ENCODE measurements around the gene PLLP. TPM values are rescaled to one million over a fixed set of nuclear protein-coding genes. Genes with fewer than 3 reads are reported as not detected.
"Not testable (repeated sequence)": the region's sequence is repeated elsewhere in the genome, so short reads cannot be mapped to it uniquely, and the experiment has no call there.

PLLP gene
- total and polyA plus RNA-seq, 5 experiments from 2014 or later, result 3.5 to 8.8 (median 4.9) TPM

- POLR2A ChIA-PET, result interaction anchor here (0.6 to 7.3 kb wide), 5 partner anchors 11 to 182 kb away, joined by 3 to 55 read pairs (median 3); partner anchors contain the start of genes CIAPIN1 and COQ9
- peak overlapping the region in 3 of 10 donors; percentile 1 to 24 (median 13) for H3K27ac Mint-ChIP-seq
- ATAC-seq (no peak), DNase-seq (no peak)
- no peaks in the 10 kb centered on the region for H3K36me3 Mint-ChIP-seq
- H3K27me3 Mint-ChIP-seq, result peaks cover 0 to 8% (median 0%) of the 10 kb centered on the region in 5 donors
- no peaks in the 10 kb centered on the region for H3K9me3 Mint-ChIP-seq
- H3K4me3 Mint-ChIP-seq, result peak overlapping the region in 1 of 10 donors; percentile 16
- peaks cover 22 to 69% (median 57%) of the 10 kb centered on the region in 4 donors for H3K4me1 Mint-ChIP-seq
Measured at GRCh38 chr16:57279780-57280638, 4.5 kb downstream of the PLLP start.

DNA sequence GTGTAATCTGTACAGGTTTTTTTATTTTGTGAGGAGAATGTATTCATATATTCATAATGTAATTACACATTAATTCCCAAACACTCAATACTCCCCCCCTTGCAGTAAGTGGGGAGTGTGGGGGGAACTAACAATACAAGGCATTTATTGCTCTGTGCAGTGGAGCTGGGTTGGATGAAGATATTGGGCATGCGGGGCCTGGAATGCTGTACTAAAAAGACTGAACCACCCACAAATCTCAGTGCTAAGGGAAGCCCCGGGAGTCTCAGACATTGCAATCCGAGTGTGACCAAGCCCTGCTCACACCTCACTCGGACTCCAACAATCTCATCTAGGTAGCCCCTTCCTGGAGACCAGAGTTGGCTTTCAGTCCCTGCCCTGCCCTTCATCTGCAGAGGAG lies 6.0 kb downstream of the PLLP start:
- ATAC-seq (no peak), DNase-seq (no peak)
- no peaks in the 10 kb centered on the region for H3K36me3 Mint-ChIP-seq
- peak overlapping the region in 1 of 10 donors; percentile 44 for H3K27ac Mint-ChIP-seq
- H3K4me3 Mint-ChIP-seq, result peak overlapping the region in 1 of 10 donors; percentile 10
- no peaks in the 10 kb centered on the region for H3K9me3 Mint-ChIP-seq
- peaks cover 0 to 4% (median 0%) of the 10 kb centered on the region in 5 donors for H3K27me3 Mint-ChIP-seq
- POLR2A ChIA-PET, result interaction anchor here (1.4 to 7.3 kb wide), 2 partner anchors 10 to 13 kb away, joined by 5 to 55 read pairs; no protein-coding TSS in a partner anchor
- H3K4me1 Mint-ChIP-seq, result peaks cover 18 to 65% (median 49%) of the 10 kb centered on the region in 4 donors

DNA sequence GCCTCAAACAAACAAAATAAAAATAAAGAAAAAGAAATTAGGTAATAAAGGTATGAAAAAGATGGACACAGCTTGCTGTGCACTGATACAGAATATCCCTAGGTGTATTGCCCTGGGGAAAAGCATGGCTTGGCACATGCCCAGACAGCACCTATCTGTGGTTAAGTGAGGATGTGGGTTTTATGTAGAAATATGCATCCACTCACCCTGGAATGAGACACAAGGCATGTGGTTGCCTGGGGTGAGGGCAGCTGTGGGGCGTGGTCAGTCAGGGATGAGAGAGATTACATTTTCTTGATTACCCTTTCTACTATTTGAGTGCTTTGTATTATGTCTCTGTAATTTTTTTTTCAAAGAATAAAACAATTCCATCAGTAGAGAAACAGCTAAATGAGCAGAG lies 6.9 kb downstream of the PLLP start:
- POLR2A ChIA-PET, result interaction anchor here (0.9 to 7.3 kb wide), 5 partner anchors 9 to 32 kb away, joined by 3 to 55 read pairs (median 4); partner anchors contain the start of gene ARL2BP
- peak overlapping the region; percentile 29 to 85 (median 74) for H3K4me3 Mint-ChIP-seq
- ATAC-seq (peak; percentile 92 to 98), DNase-seq (peak in 9 of 10 donors; percentile 35 to 79 (median 60))
- H3K27me3 Mint-ChIP-seq, result peaks cover 0 to 2% (median 0%) of the 10 kb centered on the region in 5 donors
- H3K4me1 Mint-ChIP-seq, result peaks cover 15 to 58% (median 44%) of the 10 kb centered on the region in 4 donors
- no peaks in the 10 kb centered on the region for H3K9me3 Mint-ChIP-seq
- peak overlapping the region; percentile 28 to 87 (median 66) for H3K27ac Mint-ChIP-seq
- no peaks in the 10 kb centered on the region for H3K36me3 Mint-ChIP-seq

- peak overlapping the region in 3 of 10 donors; percentile 6 to 56 (median 28) for H3K4me3 Mint-ChIP-seq
- no peak for ATAC-seq
- POLR2A ChIA-PET, result interaction anchor here (0.7 to 1.4 kb wide), 2 partner anchors 21 to 528 kb away, joined by 3 to 6 read pairs; no protein-coding TSS in a partner anchor
Measured at GRCh38 chr16:57276596-57276995, 7.9 kb downstream of the PLLP start.

GRCh38 chr16:57275946-57276345 lies 8.5 kb downstream of the PLLP start:
- not testable (repeated sequence) for ATAC-seq
- POLR2A ChIA-PET, result interaction anchor here (0.7 to 2.2 kb wide), 3 partner anchors 10 to 527 kb away, joined by 3 to 6 read pairs (median 4); no protein-coding TSS in a partner anchor

More at GRCh38 chr16:57276596-57276995, 7.9 kb downstream of the PLLP start:
- DNase-seq, result no peak
- Mint-ChIP-seq H3K36me3 (no peaks in the 10 kb centered on the region), H3K27ac (peak overlapping the region in 5 of 10 donors; percentile 22 to 61 (median 41)), H3K27me3 (no peaks in the 10 kb centered on the region), H3K9me3 (no peaks in the 10 kb centered on the region), H3K4me1 (peaks cover 15 to 55% (median 45%) of the 10 kb centered on the region in 4 donors)

DNA sequence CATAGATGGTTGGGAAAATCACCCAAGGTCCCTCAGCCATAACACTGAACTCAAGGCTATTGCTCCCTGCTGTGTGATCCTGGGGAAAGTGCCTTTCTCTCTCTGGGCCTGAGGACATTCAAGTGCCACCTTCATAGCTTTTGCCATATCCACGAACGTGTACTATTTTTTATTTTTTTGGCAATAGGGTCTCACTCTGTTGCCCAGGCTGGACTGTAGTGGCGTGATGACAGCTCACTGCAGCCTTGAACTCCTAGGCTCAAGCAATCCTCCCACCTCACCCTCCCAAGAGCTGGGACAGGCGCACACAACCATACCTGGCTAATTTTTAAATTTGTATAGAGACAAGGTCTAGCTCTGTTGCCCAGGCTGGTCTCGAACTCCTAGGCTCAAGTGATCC lies 10.6 kb downstream of the PLLP start:
- Mint-ChIP-seq H3K36me3 (no peaks in the 10 kb centered on the region), H3K27me3 (no peaks in the 10 kb centered on the region), H3K4me3 (no peak overlapping the region), H3K27ac (no peak overlapping the region), H3K4me1 (peaks cover 9 to 42% (median 37%) of the 10 kb centered on the region in 4 donors), H3K9me3 (no peaks in the 10 kb centered on the region)
- ATAC-seq (no peak), DNase-seq (no peak)
- POLR2A ChIA-PET, result no interaction called here

More at GRCh38 chr16:57275946-57276345, 8.5 kb downstream of the PLLP start:
- peaks cover 16 to 51% (median 44%) of the 10 kb centered on the region in 4 donors for H3K4me1 Mint-ChIP-seq
- H3K27me3 Mint-ChIP-seq, H3K9me3 Mint-ChIP-seq, H3K36me3 Mint-ChIP-seq, H3K4me3 Mint-ChIP-seq, H3K27ac Mint-ChIP-seq, DNase-seq: not testable (repeated sequence)

DNA sequence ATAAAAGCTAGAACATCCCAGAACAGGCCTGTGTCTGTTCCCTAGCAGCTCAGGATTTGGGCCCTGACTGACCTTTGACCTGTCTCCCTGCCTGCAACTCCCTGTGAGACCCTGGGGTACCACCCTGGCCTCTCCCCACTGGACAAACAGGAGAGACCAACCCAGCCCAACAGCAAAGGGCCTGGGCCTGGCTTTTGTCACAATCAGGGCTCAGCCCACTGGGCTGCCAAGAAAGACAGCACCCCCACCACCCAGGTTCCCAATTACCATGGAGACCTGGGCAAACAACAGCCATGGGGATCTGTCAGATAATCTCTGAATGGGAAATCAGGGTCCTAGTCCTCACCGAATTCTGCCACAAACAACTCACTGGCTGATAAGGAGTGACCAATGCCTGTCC lies 11.1 kb downstream of the PLLP start:
- Mint-ChIP-seq H3K4me1 (peaks cover 11 to 43% (median 38%) of the 10 kb centered on the region in 4 donors), H3K4me3 (no peak overlapping the region), H3K27ac (no peak overlapping the region), H3K9me3 (no peaks in the 10 kb centered on the region), H3K36me3 (no peaks in the 10 kb centered on the region), H3K27me3 (no peaks in the 10 kb centered on the region)
- no peak for DNase-seq
- no peak for ATAC-seq
- POLR2A ChIA-PET, result no interaction called here

- no peaks in the 10 kb centered on the region for H3K27me3 Mint-ChIP-seq
Measured at GRCh38 chr16:57271867-57272495, 12.5 kb downstream of the PLLP start.

GRCh38 chr16:57271063-57271345 lies 13.5 kb downstream of the PLLP start:
- POLR2A ChIA-PET, result interaction anchor here (5.7 kb wide), 1 partner anchor 10 kb away, joined by 55 read pairs; no protein-coding TSS in a partner anchor
- H3K27me3 Mint-ChIP-seq, result no peaks in the 10 kb centered on the region
- no peak for ATAC-seq

More at GRCh38 chr16:57271867-57272495, 12.5 kb downstream of the PLLP start:
- ATAC-seq (no peak), DNase-seq (no peak)
- POLR2A ChIA-PET, result interaction anchor here (1.1 to 5.7 kb wide), 2 partner anchors 9 to 26 kb away, joined by 3 to 55 read pairs; no protein-coding TSS in a partner anchor
- Mint-ChIP-seq H3K27ac (peak overlapping the region in 5 of 10 donors; percentile 40 to 81 (median 66)), H3K9me3 (no peaks in the 10 kb centered on the region), H3K36me3 (no peaks in the 10 kb centered on the region), H3K4me1 (peaks cover 14 to 44% (median 38%) of the 10 kb centered on the region in 4 donors), H3K4me3 (no peak overlapping the region)

DNA sequence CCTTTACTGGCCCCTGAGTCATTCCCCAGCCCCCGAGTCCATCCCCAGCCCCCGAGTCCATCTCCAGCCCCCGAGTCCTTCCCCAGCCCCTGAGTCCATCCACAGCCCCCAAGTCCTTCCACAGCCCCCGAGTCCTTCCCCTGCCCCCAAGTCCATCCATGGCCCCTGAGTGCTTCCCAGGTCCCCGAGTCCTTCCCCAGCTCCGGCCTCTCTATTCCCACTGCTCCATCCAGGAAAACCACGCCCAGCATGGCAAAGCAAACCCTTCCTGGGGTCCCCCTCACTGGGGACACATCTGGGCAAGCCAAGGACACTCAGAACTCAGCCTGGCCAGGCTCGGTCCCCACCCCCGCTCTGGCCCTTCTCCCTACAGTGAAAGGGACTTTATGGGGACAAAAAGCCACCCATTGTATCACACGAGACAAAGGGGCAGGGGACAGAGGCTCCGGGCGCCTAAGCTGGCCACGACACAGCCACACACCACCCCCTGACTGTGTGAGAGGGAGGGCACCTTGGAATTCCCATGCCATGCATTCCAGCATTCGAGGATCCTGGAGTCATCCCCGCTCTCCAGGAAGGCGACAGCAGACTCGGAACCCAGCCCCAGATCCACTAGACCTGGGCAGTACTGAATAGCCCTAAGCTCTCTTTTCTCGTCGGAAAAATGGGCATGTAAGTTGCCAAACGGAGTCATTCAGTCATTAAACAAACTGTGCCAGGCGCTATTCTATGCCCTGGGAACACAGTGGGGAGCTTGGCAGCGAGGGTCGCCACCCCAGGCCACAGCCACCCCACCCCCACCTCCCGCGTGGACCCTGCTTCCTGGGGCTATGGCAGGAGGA lies 14.0 kb downstream of the PLLP start:
- no peak for ATAC-seq
- POLR2A ChIA-PET, result interaction anchor here (0.5 to 5.7 kb wide), 3 partner anchors 10 to 84 kb away, joined by 3 to 55 read pairs (median 4); partner anchors contain the start of genes PSME3IP1 and RSPRY1

More at GRCh38 chr16:57271063-57271345, 13.5 kb downstream of the PLLP start:
- H3K36me3 Mint-ChIP-seq, result no peaks in the 10 kb centered on the region
- no peak overlapping the region for H3K4me3 Mint-ChIP-seq
- H3K9me3 Mint-ChIP-seq, result no peaks in the 10 kb centered on the region
- no peak for DNase-seq
- H3K27ac Mint-ChIP-seq, result no peak overlapping the region
- H3K4me1 Mint-ChIP-seq, result peaks cover 19 to 45% (median 40%) of the 10 kb centered on the region in 4 donors

More for the DNA sequence above, 14.0 kb downstream of the PLLP start:
- peak overlapping the region in 7 of 10 donors; percentile 34 to 86 (median 73) for H3K27ac Mint-ChIP-seq
- H3K9me3 Mint-ChIP-seq, result no peaks in the 10 kb centered on the region
- H3K4me3 Mint-ChIP-seq, result peak overlapping the region in 1 of 10 donors; percentile 19
- no peaks in the 10 kb centered on the region for H3K36me3 Mint-ChIP-seq
- peaks cover 20 to 50% (median 43%) of the 10 kb centered on the region in 4 donors for H3K4me1 Mint-ChIP-seq
- H3K27me3 Mint-ChIP-seq, result no peaks in the 10 kb centered on the region
- DNase-seq, result no peak
